HepG2 (cell line): ENCODE measurements around the gene LRRC72. TPM values are rescaled to one million over a fixed set of nuclear protein-coding genes. Genes with fewer than 3 reads are reported as not detected.

Experiments used
- ATF2 ChIP-seq: sonication (generic); formaldehyde crosslinking; IDR thresholded peaks from 2 replicates; pipeline ENCODE4 v1.4.0; 2020; ENCODE audit warnings: missing genetic modification reagents
- BRD4 ChIP-seq: sonication (generic); formaldehyde crosslinking; IDR thresholded peaks from 2 replicates; pipeline ENCODE4 v1.4.0; 2020; ENCODE audit warnings: missing genetic modification reagents
- CCAR2 ChIP-seq: fragments of 200-400 bp; formaldehyde crosslinking; optimal IDR thresholded peaks from 2 replicates; pipeline ENCODE3; 2018; ENCODE audit warnings: low read depth, mild to moderate bottlenecking, low read length, moderate library complexity
- CEBPZ ChIP-seq: IDR thresholded peaks from 2 replicates; pipeline ENCODE4 v1.6.1; 2012; ENCODE audit warnings: low read length, improper control_type of control experiment
- CSRNP2 ChIP-seq: sonication (generic); formaldehyde crosslinking; conservative IDR thresholded peaks from 2 replicates; pipeline ENCODE4 v1.8.0; 2022; ENCODE audit warnings: low read depth, missing genetic modification reagents
- GZF1 ChIP-seq: sonication (generic); formaldehyde crosslinking; IDR thresholded peaks from 2 replicates; pipeline ENCODE4 v1.5.1; 2020; ENCODE audit warnings: mild to moderate bottlenecking, missing genetic modification reagents
- HES4 ChIP-seq: sonication (generic); formaldehyde crosslinking; IDR thresholded peaks from 2 replicates; pipeline ENCODE4 v1.9.0; 2021; ENCODE audit warnings: mild to moderate bottlenecking, missing genetic modification reagents, borderline replicate concordance
- KDM6A ChIP-seq: IDR thresholded peaks from 2 replicates; pipeline ENCODE4 v1.6.1; 2016; ENCODE audit warnings: low read depth
- MIER3 ChIP-seq: IDR thresholded peaks from 2 replicates; pipeline ENCODE4 v1.6.1; 2016; ENCODE audit warnings: missing compliant biosample characterization, borderline replicate concordance
- SATB2 ChIP-seq: sonication (generic); formaldehyde crosslinking; IDR thresholded peaks from 2 replicates; pipeline ENCODE4 v1.5.0; 2020; ENCODE audit warnings: missing genetic modification reagents
- ZBTB34 ChIP-seq: sonication (generic); formaldehyde crosslinking; IDR thresholded peaks from 2 replicates; pipeline ENCODE4 v1.8.0; 2022; ENCODE audit warnings: mild to moderate bottlenecking, missing genetic modification reagents
- ZBTB8A ChIP-seq: sonication (generic); formaldehyde crosslinking; IDR thresholded peaks from 2 replicates; pipeline ENCODE4 v1.4.0; 2020; ENCODE audit warnings: mild to moderate bottlenecking, low read depth, missing genetic modification reagents, borderline replicate concordance
- ZNF142 ChIP-seq: sonication (generic); formaldehyde crosslinking; IDR thresholded peaks from 2 replicates; pipeline ENCODE4 v1.4.0; 2020; ENCODE audit warnings: missing genetic modification reagents
- ZNF253 ChIP-seq: sonication (generic); formaldehyde crosslinking; IDR thresholded peaks from 2 replicates; pipeline ENCODE4 v1.8.0; 2022; ENCODE audit warnings: mild to moderate bottlenecking, missing genetic modification reagents, borderline replicate concordance
- ZNF263 ChIP-seq: sonication (generic); formaldehyde crosslinking; IDR thresholded peaks from 2 replicates; pipeline ENCODE4 v1.4.0; 2020; ENCODE audit warnings: missing genetic modification reagents
- ZNF780A ChIP-seq: sonication (generic); formaldehyde crosslinking; IDR thresholded peaks from 2 replicates; pipeline ENCODE4 v1.8.0; 2022; ENCODE audit warnings: mild to moderate bottlenecking, missing genetic modification reagents, moderate library complexity
- polyA plus RNA-seq, 8 experiments: library from polyadenylated mRNA; depleted of rRNA in 3 of 8; stranded (reverse) in 7 of 8; unstranded in 1 of 8; fragments of >200 nt; fragmentation: Illumina TruSeq in 4 of 8; extraction: Trizol in 4 of 8; gene quantifications; 2 replicates each; pipeline versions ENCODE4 v1.2.1 to v1.2.3, GENCODE V29; 2011 to 2016; ENCODE audit warnings: low read depth in 4 of 8, missing spikeins in 1 of 8, mixed read lengths in 1 of 8; ENCODE audit not compliant: insufficient read depth in 1 of 8
- total RNA-seq, 5 experiments: library from RNA; depleted of rRNA; stranded (reverse); fragments of >200 nt; fragmentation: Illumina TruSeq; extraction: Trizol; gene quantifications; 2 replicates each; pipeline ENCODE4 v1.2.3, GENCODE V29; 2016; ENCODE audit warnings: low read depth in 1 of 5

The LRRC72 gene
- total and polyA plus RNA-seq, 2 of the 13 experiments (the other 11 are each of a cell fraction or from before 2014, with no cell fraction given) = not detected

- TF ChIP-seq ZNF142 (CRISPR knock-in tag) = no peak
- TF ChIP-seq ZNF263 (CRISPR knock-in tag) = no peak
- TF ChIP-seq BRD4 = no peak
- TF ChIP-seq CCAR2 = no peak
- TF ChIP-seq CSRNP2 (CRISPR knock-in tag) = no peak
- no peak for TF ChIP-seq SATB2 (CRISPR knock-in tag)
- TF ChIP-seq ZBTB8A (CRISPR knock-in tag) = no peak
- no peak for TF ChIP-seq CEBPZ
- no peak for TF ChIP-seq MIER3 (CRISPR knock-in tag)
- TF ChIP-seq HES4 = no peak
- TF ChIP-seq GZF1 = no peak
- TF ChIP-seq ZNF253 (CRISPR knock-in tag) = no peak
- TF ChIP-seq ATF2 (CRISPR knock-in tag) = no peak
- TF ChIP-seq KDM6A = no peak
- no peak for TF ChIP-seq ZNF780A (CRISPR knock-in tag)
- no peak for TF ChIP-seq ZBTB34 (CRISPR knock-in tag)
- TF ChIP-seq, all 625 proteins: peak for 0
These were observed 47.0 kb upstream of the LRRC72 start (continued) for GRCh38 chr7:16479591-16479990.
